Endothelial cell of umbilical vein (primary cell): Measurements from ENCODE around the gene XIRP2. TPM values are rescaled to one million over a fixed set of nuclear protein-coding genes. Genes with fewer than 3 reads are reported as not detected.

Experiments used
- BruUV-seq: library from RNA; stranded (reverse); fragments of 400-500 nt; replicated peaks from 2 replicates; lab custom pipeline; 2021; lab: Mats Ljungman, UMichigan
- CTCF ChIA-PET: fragments of 300-600, 350-600 bp; sonication (Branson Sonifier 250); formaldehyde crosslinking; loops from one replicate; lab custom pipeline; 2021; ENCODE audit warnings: antibody characterized with exemption, inconsistent platforms; lab: Charles Lee
- POLR2A ChIA-PET: fragments of 300-600, 350-600 bp; sonication (Branson Sonifier 250); formaldehyde crosslinking; loops from one replicate; lab custom pipeline; 2021; ENCODE audit warnings: antibody characterized with exemption, inconsistent platforms; lab: Charles Lee
- DNase-seq: peaks from one replicate; pipeline ENCODE4 v3.0.0-alpha.2; 2011; ENCODE audit warnings: low read depth, low spot score
- FAIRE-seq: peaks from 2 replicates; lab custom pipeline; 2011; peaks lifted over from hg19 to GRCh38; lab: Jason Lieb, UNC
- H2AFZ ChIP-seq: 2 replicates; pipeline ENCODE4 v1.6.0; 2012; ENCODE audit warnings: low read depth, low read length, control low read depth, inconsistent platforms
- H3K27ac ChIP-seq: 2 replicates; pipeline ENCODE4 v1.5.1; 2011; ENCODE audit warnings: low read depth, mild to moderate bottlenecking, control low read depth, low read length, moderate library complexity; ENCODE audit not compliant: insufficient read depth
- H3K27me3 ChIP-seq, 2 experiments: 2 replicates each; pipeline versions ENCODE4 v1.6.0 to v1.6.1; 2011; ENCODE audit warnings: low read length in 2 of 2, mixed read lengths in 1 of 2; ENCODE audit not compliant: control insufficient read depth in 2 of 2, insufficient read depth in 2 of 2
- H3K36me3 ChIP-seq, 2 experiments: 2 replicates in 1 of 2; 3 replicates in 1 of 2; pipeline ENCODE4 v1.5.1; 2011; ENCODE audit warnings: low read length in 2 of 2, mild to moderate bottlenecking in 1 of 2, moderate library complexity in 1 of 2; ENCODE audit not compliant: control insufficient read depth in 2 of 2, insufficient read depth in 2 of 2; ENCODE audit errors: extremely low read depth in 1 of 2
- H3K4me1 ChIP-seq: 3 replicates; pipeline ENCODE4 v1.5.1; 2011; ENCODE audit warnings: mild to moderate bottlenecking, low read length; ENCODE audit not compliant: control insufficient read depth, insufficient read depth; ENCODE audit errors: extremely low read depth
- H3K4me2 ChIP-seq: 2 replicates; pipeline ENCODE4 v1.6.1; 2011; ENCODE audit warnings: low read length, control low read depth, mixed read lengths; ENCODE audit not compliant: insufficient read depth
- H3K4me3 ChIP-seq, 3 experiments: fragments of 200-600 bp in 1 of 3; sonication (generic), shearing (Covaris generic) in 1 of 3; replicated peaks in 1 of 3; 2 replicates each; pipeline ENCODE4 v1.5.1; 2011 to 2016; ENCODE audit warnings: control low read depth in 3 of 3, low read length in 3 of 3, mild to moderate bottlenecking in 2 of 3, inconsistent platforms in 1 of 3, low read depth in 1 of 3, moderate library complexity in 1 of 3; ENCODE audit not compliant: insufficient read depth in 1 of 3
- H3K79me2 ChIP-seq: 2 replicates; pipeline ENCODE4 v1.6.0; 2012; ENCODE audit warnings: low read length, inconsistent platforms; ENCODE audit not compliant: control insufficient read depth, insufficient read depth
- H3K9ac ChIP-seq: replicated peaks from 2 replicates; pipeline ENCODE3; 2011; ENCODE audit warnings: low read length, control low read depth; ENCODE audit not compliant: insufficient read depth; ENCODE audit errors: extremely low read depth
- H3K9me1 ChIP-seq: replicated peaks from 3 replicates; pipeline ENCODE4 v1.6.0; 2011; ENCODE audit warnings: mild to moderate bottlenecking, low read length; ENCODE audit not compliant: control insufficient read depth, insufficient read depth; ENCODE audit errors: extremely low read depth
- H3K9me3 ChIP-seq: replicated peaks from 2 replicates; pipeline ENCODE4 v1.5.1; 2012; ENCODE audit warnings: low read length, inconsistent platforms; ENCODE audit not compliant: control insufficient read depth, insufficient read depth
- H4K20me1 ChIP-seq: replicated peaks from 2 replicates; pipeline ENCODE3; 2011; ENCODE audit warnings: mild to moderate bottlenecking, low read length; ENCODE audit not compliant: control insufficient read depth, insufficient read depth; ENCODE audit errors: extremely low read depth
- CTCF ChIP-seq, 2 donors: IDR thresholded peaks; 1 replicate in 1 of 2; 2 replicates in 1 of 2; pipeline ENCODE4 v1.5.1; 2011; ENCODE audit warnings: low read length in 2 of 2, mild to moderate bottlenecking in 2 of 2, moderate library complexity in 2 of 2, control low read depth in 1 of 2, inconsistent platforms in 1 of 2, low read depth in 1 of 2; ENCODE audit not compliant: insufficient read depth in 1 of 2; ENCODE audit errors: extremely low read depth in 1 of 2
- EZH2 ChIP-seq: IDR thresholded peaks from 2 replicates; pipeline ENCODE4 v1.6.1; 2012; ENCODE audit warnings: borderline replicate concordance, low read depth, mild to moderate bottlenecking, moderate library complexity, low read length, inconsistent platforms; ENCODE audit not compliant: severe bottlenecking
- FOS ChIP-seq: IDR thresholded peaks from 2 replicates; pipeline ENCODE4 v1.6.1; 2011; ENCODE audit warnings: mild to moderate bottlenecking, low read length, moderate library complexity, borderline replicate concordance; ENCODE audit not compliant: insufficient read depth
- GATA2 ChIP-seq: IDR thresholded peaks from 2 replicates; pipeline ENCODE4 v1.7.0; 2011; ENCODE audit warnings: low read depth, mild to moderate bottlenecking, moderate library complexity, mixed read lengths, low read length; ENCODE audit not compliant: insufficient read length, insufficient read depth
- JUN ChIP-seq: IDR thresholded peaks from 2 replicates; pipeline ENCODE4 v1.6.1; 2011; ENCODE audit warnings: borderline replicate concordance, low read depth; ENCODE audit not compliant: insufficient read length, insufficient read depth
- MAX ChIP-seq: IDR thresholded peaks from 2 replicates; pipeline ENCODE4 v1.6.1; 2011; ENCODE audit not compliant: insufficient read depth, insufficient read length
- MYC ChIP-seq: IDR thresholded peaks from one replicate; pipeline ENCODE4 v1.6.1; 2011; ENCODE audit warnings: mild to moderate bottlenecking, low read depth, low read length
- POLR2A ChIP-seq: IDR thresholded peaks from 2 replicates; pipeline ENCODE4 v1.6.1; 2012; ENCODE audit warnings: low read depth, mild to moderate bottlenecking, control low read depth, low read length
- POLR2AphosphoS5 ChIP-seq: IDR thresholded peaks from 2 replicates; pipeline ENCODE4 v1.6.1; 2012; ENCODE audit warnings: low read depth, mild to moderate bottlenecking, control low read depth, low read length, moderate library complexity; ENCODE audit not compliant: insufficient read depth
- dilution Hi-C: fragments of 300-500 bp; cut with MboI; formaldehyde crosslinking; loops from one replicate; pipeline ENCODE4 v1.15.0; 2019; ENCODE audit warnings: low sequenced_read_pairs; ENCODE audit not compliant: extremely low pct_ligation_motif_present
- intact Hi-C: fragments of 100-400 bp; cut with micrococcal nuclease; formaldehyde crosslinking; loops from one replicate; pipeline ENCODE4 v1.10.0; 2022
- polyA plus RNA-seq, 4 experiments: library from polyadenylated mRNA; depleted of rRNA in 3 of 4; stranded (reverse) in 3 of 4; unstranded in 1 of 4; fragments of >200 nt; gene quantifications; 2 replicates each; pipeline versions ENCODE4 v1.2.1 to v1.2.3, GENCODE V29; 2011 to 2012; ENCODE audit warnings: missing spikeins in 1 of 4
- total RNA-seq: library from RNA; stranded (reverse); gene quantifications from 2 replicates; pipeline ENCODE4 v1.2.3, GENCODE V29; 2021

XIRP2 gene
- total and polyA plus RNA-seq, 2 donors (not counting 3 experiments of a cell fraction or from before 2014, with no cell fraction given) = 0.08 to 0.66 TPM

GRCh38 chr2:167110345-167110744, 222.1 kb downstream of the XIRP2 start:
- H3K9me1 ChIP-seq = no peaks in the 10 kb centered on the region
- no peaks in the 10 kb centered on the region for H4K20me1 ChIP-seq
- H3K4me2 ChIP-seq = no peak overlapping the region
- no peaks in the 10 kb centered on the region for H3K27me3 ChIP-seq
- DNase-seq = no peak
- H3K4me1 ChIP-seq = no peaks in the 10 kb centered on the region
- no peak overlapping the region for H2AFZ ChIP-seq
- CTCF ChIA-PET = no interaction called here
- H3K36me3 ChIP-seq = no peaks in the 10 kb centered on the region
- TF ChIP-seq MYC (no peak), POLR2AphosphoS5 (no peak), MAX (no peak), FOS (no peak), POLR2A (no peak), EZH2 (no peak), CTCF (IDR thresholded peaks at IDR 0.05; ENCODE audit: extremely low read depth in 1 of 2, insufficient read depth in 1 of 2, low read depth in 1 of 2, low read length in 2 of 2) (no peak), GATA2 (no peak), JUN (no peak)
- intact Hi-C loops = no loop called here
- H3K4me3 ChIP-seq = no peak overlapping the region
- FAIRE-seq = no peak
- no peaks in the 10 kb centered on the region for H3K9me3 ChIP-seq
- no peaks in the 10 kb centered on the region for H3K79me2 ChIP-seq
- no peak overlapping the region for H3K9ac ChIP-seq
- dilution Hi-C loops = no loop called here
- H3K27ac ChIP-seq = no peak overlapping the region
- POLR2A ChIA-PET = no interaction called here
- no TSS peak for BruUV-seq
